Measurements from ENCODE around the gene ZNF628. TPM values are rescaled to one million over a fixed set of nuclear protein-coding genes. Genes with fewer than 3 reads are reported as not detected.

The ZNF628 gene
- 1 to 10 TPM; 2.1 to 4.4 (median 4.3) TPM for total RNA-seq

GRCh38 chr19:55476100-55476775 lies at the start of gene ZNF628:
Gene ZNF628, plus strand, starts transcription at chr19:55476617. Its CDS starts 3,294 bp downstream, at chr19:55479911.
- peak; percentile 98 to 99 for DNase-seq (ENCODE audit: low spot score in 2 of 2)
- Histone ChIP-seq H3K27me3 (no peaks in the 10 kb centered on the region), H3K27ac (peak within 1 kb of the TSS; percentile 96 to 98), H3K36me3 (no peaks in the 10 kb centered on the region), H3K4me1 (peaks cover 5 to 8% of the 10 kb centered on the region in 2 donors), H3K4me3 (peak within 1 kb of the TSS; percentile 66 to 79 (median 67)), H3K9me3 (no peaks in the 10 kb centered on the region)
- intact Hi-C loops (cut with DNase I; ENCODE audit: low total_unique reads), result loop anchor here (10.0 kb wide), 1 partner anchor 1491 kb away; no protein-coding TSS in a partner anchor
- TF ChIP-seq CTCF (IDR thresholded peaks at IDR 0.05) (no peak), POLR2AphosphoS5 (IDR thresholded peaks at IDR 0.05) (peak; percentile 71 to 92 (median 81)), POLR2A (IDR thresholded peaks at IDR 0.05) (peak; percentile 45)

DNA sequence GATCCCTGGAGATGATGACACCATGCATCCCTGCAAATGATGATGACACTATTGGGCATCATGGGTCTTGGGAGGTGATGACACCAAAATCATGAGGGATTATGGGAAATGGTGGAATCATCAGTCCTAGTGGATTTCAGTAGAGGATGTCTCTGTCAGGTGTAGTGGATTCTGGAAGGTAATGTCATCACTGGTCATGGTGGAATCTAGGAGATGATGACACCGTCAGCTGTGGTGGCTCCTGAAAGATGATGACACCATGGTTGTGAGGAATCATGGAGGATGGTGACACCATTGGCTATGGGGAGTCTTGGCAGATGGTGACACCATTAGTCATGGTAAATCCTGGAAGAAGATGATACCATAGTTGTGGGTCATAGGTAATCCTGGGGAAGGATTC lies 45.2 kb upstream of the ZNF628 start:
- H3K4me1 ChIP-seq, result no peaks in the 10 kb centered on the region
- no peak overlapping the region for H3K27ac ChIP-seq
- intact Hi-C loops (cut with DNase I; ENCODE audit: low total_unique reads), result no loop called here
- H3K4me3 ChIP-seq, result no peak overlapping the region
- no peak for DNase-seq (ENCODE audit: low spot score in 2 of 2)
- no peaks in the 10 kb centered on the region for H3K9me3 ChIP-seq
- peaks cover 0 to 55% of the 10 kb centered on the region in 2 donors for H3K27me3 ChIP-seq
- H3K36me3 ChIP-seq, result no peaks in the 10 kb centered on the region
- TF ChIP-seq POLR2AphosphoS5 (IDR thresholded peaks at IDR 0.05) (no peak), CTCF (IDR thresholded peaks at IDR 0.05) (no peak), POLR2A (IDR thresholded peaks at IDR 0.05) (no peak)

DNA sequence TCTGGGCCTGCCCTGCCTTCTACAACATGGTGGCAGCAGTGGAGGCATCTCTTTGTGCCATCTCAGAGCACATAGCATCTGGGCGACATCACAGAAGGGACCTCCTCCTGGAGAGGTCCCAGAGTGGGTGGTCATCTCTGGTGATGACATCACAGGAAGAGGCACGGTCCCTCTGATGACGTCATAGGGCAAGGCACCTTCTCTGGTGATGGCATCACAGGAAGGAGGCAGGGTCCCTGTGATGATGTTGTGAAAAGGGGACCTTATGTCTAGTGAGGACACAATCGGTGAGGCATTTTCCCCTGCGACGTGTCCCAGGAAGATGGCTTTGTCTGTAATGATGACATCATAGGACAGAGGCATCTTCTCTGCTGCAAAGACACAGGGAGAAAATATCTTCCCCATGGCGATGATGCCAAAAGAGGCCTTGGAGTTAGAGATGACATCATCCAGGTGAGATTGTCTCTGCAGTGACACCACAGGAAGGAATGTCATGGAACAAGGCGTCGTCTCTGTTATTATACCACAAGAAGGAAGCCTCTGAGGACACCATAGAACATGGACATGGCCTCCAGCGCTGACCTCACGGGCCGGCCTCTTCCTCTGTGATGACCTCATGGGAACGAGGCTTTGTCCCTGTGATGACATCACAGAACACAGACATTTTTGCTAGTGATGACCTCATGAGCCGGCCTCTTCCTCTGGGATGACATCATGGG lies 44.0 kb upstream of the ZNF628 start:
- DNase-seq (ENCODE audit: low spot score in 2 of 2), result no peak
- intact Hi-C loops (cut with DNase I; ENCODE audit: low total_unique reads), result no loop called here
- Histone ChIP-seq H3K4me3 (no peak overlapping the region), H3K36me3 (no peaks in the 10 kb centered on the region), H3K4me1 (no peaks in the 10 kb centered on the region), H3K9me3 (no peaks in the 10 kb centered on the region), H3K27me3 (peaks cover 0 to 65% of the 10 kb centered on the region in 2 donors), H3K27ac (no peak overlapping the region)
- TF ChIP-seq POLR2AphosphoS5 (IDR thresholded peaks at IDR 0.05), result no peak
- no peak for TF ChIP-seq CTCF (IDR thresholded peaks at IDR 0.05)
- TF ChIP-seq POLR2A (IDR thresholded peaks at IDR 0.05), result no peak

DNA sequence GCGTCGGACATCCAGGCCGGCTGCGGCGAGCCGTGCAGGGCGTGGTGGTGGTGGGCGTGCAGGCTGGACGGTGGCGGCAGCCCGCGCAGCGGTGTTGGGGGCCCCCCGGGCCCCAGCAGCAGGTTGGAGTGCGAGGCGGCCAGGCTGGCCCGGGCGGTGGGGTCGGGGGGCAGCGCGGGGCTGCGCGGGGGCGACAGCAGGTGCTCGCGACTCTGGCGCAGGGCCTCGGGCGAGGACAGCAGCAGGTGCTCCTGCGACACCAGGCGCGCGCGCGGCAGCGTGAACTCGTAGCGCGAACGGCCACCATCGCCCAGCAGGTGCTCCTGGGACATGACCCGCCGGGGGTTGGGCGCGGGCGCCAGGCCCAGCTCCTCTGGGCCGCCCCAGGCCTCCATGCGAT lies 43.1 kb upstream of the ZNF628 start:
- Histone ChIP-seq H3K36me3 (no peaks in the 10 kb centered on the region), H3K27ac (no peak overlapping the region), H3K4me1 (no peaks in the 10 kb centered on the region), H3K9me3 (no peaks in the 10 kb centered on the region), H3K4me3 (no peak overlapping the region), H3K27me3 (peaks cover 0 to 74% of the 10 kb centered on the region in 2 donors)
- intact Hi-C loops (cut with DNase I; ENCODE audit: low total_unique reads), result no loop called here
- DNase-seq (ENCODE audit: low spot score in 2 of 2), result no peak
- TF ChIP-seq POLR2AphosphoS5 (IDR thresholded peaks at IDR 0.05) (no peak), POLR2A (IDR thresholded peaks at IDR 0.05) (no peak), CTCF (IDR thresholded peaks at IDR 0.05) (no peak)

GRCh38 chr19:55434356-55434919 lies 42.0 kb upstream of the ZNF628 start:
- Histone ChIP-seq H3K36me3 (no peaks in the 10 kb centered on the region), H3K27me3 (peaks cover 5 to 81% of the 10 kb centered on the region in 2 donors), H3K9me3 (no peaks in the 10 kb centered on the region), H3K4me3 (no peak overlapping the region), H3K27ac (no peak overlapping the region), H3K4me1 (no peaks in the 10 kb centered on the region)
- TF ChIP-seq POLR2AphosphoS5 (IDR thresholded peaks at IDR 0.05), result no peak
- no peak for TF ChIP-seq CTCF (IDR thresholded peaks at IDR 0.05)
- TF ChIP-seq POLR2A (IDR thresholded peaks at IDR 0.05), result no peak
- intact Hi-C loops (cut with DNase I; ENCODE audit: low total_unique reads), result no loop called here
- DNase-seq (ENCODE audit: low spot score in 2 of 2), result no peak
